OCI-LY1 (cell line): ENCODE data around the gene TTF2.
"Not testable (repeated sequence)": the region's sequence is repeated elsewhere in the genome, so short reads cannot be mapped to it uniquely, and the experiment has no call there.

Source experiments
- H2AFZ ChIP-seq: fragments of 200-600 bp; sonication (generic), shearing (Covaris generic); 2 replicates; pipeline ENCODE4 v1.6.0; 2014; ENCODE audit warnings: antibody characterized with exemption, mild to moderate bottlenecking, low read length
- H3F3A ChIP-seq: fragments of 200-600 bp; sonication (generic), shearing (Covaris generic); 2 replicates; pipeline ENCODE4 v1.6.0; 2014; ENCODE audit warnings: mild to moderate bottlenecking, antibody characterized with exemption, low read length, moderate library complexity; ENCODE audit not compliant: insufficient read depth
- H3K27ac ChIP-seq: fragments of 200-600 bp; sonication (generic); 2 replicates; pipeline ENCODE4 v1.5.1; 2014; ENCODE audit warnings: low read length, mixed run types, mild to moderate bottlenecking, low read depth; ENCODE audit not compliant: poor library complexity, severe bottlenecking
- H3K27me3 ChIP-seq: fragments of 200-600 bp; sonication (generic); 2 replicates; pipeline ENCODE4 v1.6.0; 2014; ENCODE audit warnings: antibody characterized with exemption, mild to moderate bottlenecking, low read length, moderate library complexity; ENCODE audit not compliant: insufficient read depth
- H3K36me3 ChIP-seq: fragments of 200-600 bp; sonication (generic); 2 replicates; pipeline ENCODE4 v1.6.1; 2014; ENCODE audit warnings: mild to moderate bottlenecking, antibody characterized with exemption, low read length, moderate library complexity, mixed read lengths; ENCODE audit not compliant: insufficient read depth
- H3K4me1 ChIP-seq: fragments of 200-600 bp; sonication (generic); 2 replicates; pipeline ENCODE4 v1.5.1; 2014; ENCODE audit warnings: mild to moderate bottlenecking, low read length, moderate library complexity; ENCODE audit not compliant: insufficient read depth, severe bottlenecking
- H3K4me2 ChIP-seq: fragments of 200-600 bp; sonication (generic), shearing (Covaris generic); 2 replicates; pipeline ENCODE4 v1.6.1; 2014; ENCODE audit warnings: low read length
- H3K4me3 ChIP-seq: fragments of 200-600 bp; sonication (generic); 2 replicates; pipeline ENCODE4 v1.5.1; 2014; ENCODE audit warnings: low read length, low read depth, mild to moderate bottlenecking, mixed read lengths; ENCODE audit not compliant: poor library complexity, severe bottlenecking
- H3K79me2 ChIP-seq: fragments of 200-600 bp; shearing (Covaris generic); 2 replicates; pipeline ENCODE4 v1.6.1; 2016; ENCODE audit warnings: mixed run types, low read length, mixed read lengths; ENCODE audit not compliant: insufficient read depth
- H3K9ac ChIP-seq: fragments of 200-600 bp; sonication (generic), shearing (Covaris generic); 2 replicates; pipeline ENCODE4 v1.6.1; 2014; ENCODE audit warnings: mild to moderate bottlenecking, low read length, mixed read lengths
- H3K9me2 ChIP-seq: fragments of 200-600 bp; sonication (generic), shearing (Covaris generic); 2 replicates; pipeline ENCODE4 v1.6.1; 2014; ENCODE audit warnings: low read depth, mild to moderate bottlenecking, low read length, mixed read lengths
- H3K9me3 ChIP-seq: fragments of 200-600 bp; shearing (Covaris generic); 2 replicates; pipeline ENCODE4 v1.6.1; 2014; ENCODE audit warnings: low read length, mixed read lengths
- H4K20me1 ChIP-seq: fragments of 200-600 bp; sonication (generic), shearing (Covaris generic); 2 replicates; pipeline ENCODE4 v1.6.0; 2016; ENCODE audit warnings: mild to moderate bottlenecking, low read length; ENCODE audit not compliant: insufficient read depth
- EZH2 ChIP-seq: fragments of 200-600 bp; sonication (generic), shearing (Covaris generic); IDR thresholded peaks from 2 replicates; pipeline ENCODE4 v1.8.0; 2017; ENCODE audit warnings: borderline replicate concordance, mixed run types, mild to moderate bottlenecking, antibody characterized with exemption, low read length, moderate library complexity, mixed read lengths
- TF ChIP-seq, protein P1 (sequence below): fragments of 200-600 bp; sonication (generic), shearing (Covaris generic); IDR thresholded peaks from 2 replicates; pipeline ENCODE4 v1.5.1; 2017; ENCODE audit warnings: mild to moderate bottlenecking, antibody characterized with exemption, low read length, moderate library complexity, mixed read lengths

TTF2 gene

GRCh38 chr1:117116090-117116783, 56.1 kb downstream of the TTF2 start:
- no peak for TF ChIP-seq EZH2
- H3K4me3 ChIP-seq = no peak overlapping the region
- no peaks in the 10 kb centered on the region for H3K79me2 ChIP-seq
- no peak overlapping the region for H3K9ac ChIP-seq
- no peak overlapping the region for H3K4me2 ChIP-seq
- no peaks in the 10 kb centered on the region for H3K4me1 ChIP-seq
- H3K9me3 ChIP-seq = no peaks in the 10 kb centered on the region
- no peaks in the 10 kb centered on the region for H3K9me2 ChIP-seq
- H3K27me3 ChIP-seq = peaks cover 3% of the 10 kb centered on the region; the same call in 1 of the 2 replicates
- H3F3A ChIP-seq = no peaks in the 10 kb centered on the region
- no peak overlapping the region for H3K27ac ChIP-seq
- no peak overlapping the region for H2AFZ ChIP-seq
- no peaks in the 10 kb centered on the region for H4K20me1 ChIP-seq
- H3K36me3 ChIP-seq = no peaks in the 10 kb centered on the region

- H3K27ac ChIP-seq = no peak overlapping the region
- H3F3A ChIP-seq = no peaks in the 10 kb centered on the region
- H3K79me2 ChIP-seq = no peaks in the 10 kb centered on the region
- H3K4me1 ChIP-seq = no peaks in the 10 kb centered on the region
- H3K9ac ChIP-seq = no peak overlapping the region
- no peak overlapping the region for H3K4me2 ChIP-seq
- H4K20me1 ChIP-seq = no peaks in the 10 kb centered on the region
- no peak overlapping the region for H3K4me3 ChIP-seq
- H3K9me3 ChIP-seq = no peaks in the 10 kb centered on the region
- H3K27me3 ChIP-seq = peaks cover 3% of the 10 kb centered on the region; the same call in 1 of the 2 replicates
- TF ChIP-seq EZH2 = no peak
- TF ChIP-seq, protein P1, sequence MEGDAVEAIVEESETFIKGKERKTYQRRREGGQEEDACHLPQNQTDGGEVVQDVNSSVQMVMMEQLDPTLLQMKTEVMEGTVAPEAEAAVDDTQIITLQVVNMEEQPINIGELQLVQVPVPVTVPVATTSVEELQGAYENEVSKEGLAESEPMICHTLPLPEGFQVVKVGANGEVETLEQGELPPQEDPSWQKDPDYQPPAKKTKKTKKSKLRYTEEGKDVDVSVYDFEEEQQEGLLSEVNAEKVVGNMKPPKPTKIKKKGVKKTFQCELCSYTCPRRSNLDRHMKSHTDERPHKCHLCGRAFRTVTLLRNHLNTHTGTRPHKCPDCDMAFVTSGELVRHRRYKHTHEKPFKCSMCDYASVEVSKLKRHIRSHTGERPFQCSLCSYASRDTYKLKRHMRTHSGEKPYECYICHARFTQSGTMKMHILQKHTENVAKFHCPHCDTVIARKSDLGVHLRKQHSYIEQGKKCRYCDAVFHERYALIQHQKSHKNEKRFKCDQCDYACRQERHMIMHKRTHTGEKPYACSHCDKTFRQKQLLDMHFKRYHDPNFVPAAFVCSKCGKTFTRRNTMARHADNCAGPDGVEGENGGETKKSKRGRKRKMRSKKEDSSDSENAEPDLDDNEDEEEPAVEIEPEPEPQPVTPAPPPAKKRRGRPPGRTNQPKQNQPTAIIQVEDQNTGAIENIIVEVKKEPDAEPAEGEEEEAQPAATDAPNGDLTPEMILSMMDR = no peak
- H3K36me3 ChIP-seq = no peaks in the 10 kb centered on the region
- no peak overlapping the region for H2AFZ ChIP-seq
- no peaks in the 10 kb centered on the region for H3K9me2 ChIP-seq
Observed at GRCh38 chr1:117116784-117117130, 56.6 kb downstream of the TTF2 start.

- H3K9me3 ChIP-seq = no peaks in the 10 kb centered on the region
- no peaks in the 10 kb centered on the region for H3K9me2 ChIP-seq
- TF ChIP-seq, protein P1 = no peak
- H3K36me3 ChIP-seq = no peaks in the 10 kb centered on the region
- H4K20me1 ChIP-seq = no peaks in the 10 kb centered on the region
- no peak overlapping the region for H3K4me3 ChIP-seq
- no peaks in the 10 kb centered on the region for H3K79me2 ChIP-seq
- H3F3A ChIP-seq = no peaks in the 10 kb centered on the region
- peaks cover 9% of the 10 kb centered on the region; the same call in 1 of the 2 replicates for H3K27me3 ChIP-seq
- no peak overlapping the region for H3K9ac ChIP-seq
- H3K4me2 ChIP-seq = no peak overlapping the region
- no peaks in the 10 kb centered on the region for H3K4me1 ChIP-seq
- no peak overlapping the region for H3K27ac ChIP-seq
- H2AFZ ChIP-seq = no peak overlapping the region
Observed at GRCh38 chr1:117117697-117118096, 57.6 kb downstream of the TTF2 start.

DNA sequence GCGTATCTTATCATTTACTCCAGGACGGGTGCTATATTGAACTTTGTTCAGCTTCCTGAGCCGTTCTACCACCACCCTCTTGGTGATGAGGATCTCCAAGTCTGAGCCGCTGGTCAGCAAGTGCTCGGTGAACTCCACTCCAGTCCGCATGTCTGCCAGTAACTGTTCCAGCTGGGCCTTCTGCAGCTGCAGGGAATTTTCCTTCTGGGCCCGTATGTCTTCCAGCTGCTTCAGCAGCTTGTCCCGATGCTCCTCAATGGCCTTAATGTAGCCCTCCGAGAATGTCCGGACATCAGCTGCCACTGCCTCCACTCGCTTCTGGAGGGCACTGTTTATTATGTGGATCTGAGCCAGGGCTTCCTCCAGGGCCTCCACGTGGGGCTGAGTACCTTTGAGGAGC, 58.0 kb downstream of the TTF2 start:
- peaks cover 9% of the 10 kb centered on the region; the same call in 1 of the 2 replicates for H3K27me3 ChIP-seq
- H3K79me2 ChIP-seq = no peaks in the 10 kb centered on the region
- no peaks in the 10 kb centered on the region for H3F3A ChIP-seq
- H3K4me2 ChIP-seq = no peak overlapping the region
- H3K4me3 ChIP-seq = no peak overlapping the region
- H3K4me1 ChIP-seq = no peaks in the 10 kb centered on the region
- TF ChIP-seq, protein P1 = no peak
- no peak for TF ChIP-seq EZH2
- no peak overlapping the region for H3K9ac ChIP-seq
- H3K9me3 ChIP-seq = no peaks in the 10 kb centered on the region
- no peaks in the 10 kb centered on the region for H4K20me1 ChIP-seq
- no peak overlapping the region for H3K27ac ChIP-seq
- H3K36me3 ChIP-seq = no peaks in the 10 kb centered on the region
- no peak overlapping the region for H2AFZ ChIP-seq
- no peaks in the 10 kb centered on the region for H3K9me2 ChIP-seq

- H3K9ac ChIP-seq, H4K20me1 ChIP-seq, H3K79me2 ChIP-seq, H3K9me3 ChIP-seq, H3K9me2 ChIP-seq, H3K4me3 ChIP-seq, H3K36me3 ChIP-seq, H3K4me1 ChIP-seq, H3K27me3 ChIP-seq, H3K27ac ChIP-seq, H3K4me2 ChIP-seq, H3F3A ChIP-seq, H2AFZ ChIP-seq: not testable (repeated sequence)
Observed at GRCh38 chr1:117119144-117119543, 59.0 kb downstream of the TTF2 start.
